ENCODE results near the gene CRNN.

The CRNN gene

DNA sequence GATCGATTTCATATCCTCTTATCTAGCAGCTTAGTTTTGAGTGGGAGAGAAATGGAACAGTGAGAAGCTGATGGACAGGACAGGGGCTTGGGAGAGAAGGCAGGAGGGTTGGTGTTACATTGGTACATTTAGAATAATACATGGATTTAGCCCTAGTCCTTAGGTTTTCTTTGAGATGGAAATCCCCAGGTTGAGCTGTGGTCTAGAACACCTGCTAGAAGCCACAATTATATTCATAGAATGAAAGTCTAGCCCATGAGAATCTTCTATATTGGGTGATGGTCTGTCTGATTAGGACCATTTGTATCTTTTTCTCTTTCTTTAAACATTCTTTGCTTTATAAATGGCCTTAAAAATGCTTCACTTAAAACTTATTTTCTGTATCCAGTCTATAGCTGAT, 19.9 kb downstream of the CRNN start:
- no peak for ATAC-seq
- no peaks in the 10 kb centered on the region for H3K36me3 Mint-ChIP-seq
- no peak for DNase-seq (ENCODE audit: low spot score in 2 of 2)
- H3K4me1 Mint-ChIP-seq: peaks cover 36% of the 10 kb centered on the region
- no peak overlapping the region for H3K4me3 Mint-ChIP-seq
- no peaks in the 10 kb centered on the region for H3K9me3 Mint-ChIP-seq
- no peak overlapping the region for H3K27ac Mint-ChIP-seq

DNA sequence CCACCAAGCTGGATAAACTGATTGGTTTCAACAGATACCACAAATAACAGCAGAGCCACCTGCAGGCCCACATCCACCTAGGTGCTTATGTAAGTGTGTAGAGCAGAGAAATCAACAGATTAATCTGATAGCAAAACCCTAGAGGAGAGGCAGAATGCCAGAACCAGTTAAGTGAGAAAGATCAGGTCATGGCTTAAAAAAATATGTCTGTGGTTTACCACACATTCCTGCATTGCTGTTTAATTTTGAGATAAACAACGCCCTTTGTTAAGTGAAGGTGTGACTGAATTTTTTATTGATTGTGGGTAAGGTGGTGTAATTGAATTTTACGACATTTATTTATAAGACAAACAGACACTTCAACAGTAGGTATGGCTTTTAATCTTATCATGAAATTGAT, 21.2 kb downstream of the CRNN start:
- no peak for DNase-seq (ENCODE audit: low spot score in 2 of 2)
- Mint-ChIP-seq H3K4me1 (peaks cover 31% of the 10 kb centered on the region), H3K36me3 (no peaks in the 10 kb centered on the region), H3K4me3 (no peak overlapping the region), H3K9me3 (no peaks in the 10 kb centered on the region), H3K27ac (no peak overlapping the region)
- ATAC-seq: no peak

DNA sequence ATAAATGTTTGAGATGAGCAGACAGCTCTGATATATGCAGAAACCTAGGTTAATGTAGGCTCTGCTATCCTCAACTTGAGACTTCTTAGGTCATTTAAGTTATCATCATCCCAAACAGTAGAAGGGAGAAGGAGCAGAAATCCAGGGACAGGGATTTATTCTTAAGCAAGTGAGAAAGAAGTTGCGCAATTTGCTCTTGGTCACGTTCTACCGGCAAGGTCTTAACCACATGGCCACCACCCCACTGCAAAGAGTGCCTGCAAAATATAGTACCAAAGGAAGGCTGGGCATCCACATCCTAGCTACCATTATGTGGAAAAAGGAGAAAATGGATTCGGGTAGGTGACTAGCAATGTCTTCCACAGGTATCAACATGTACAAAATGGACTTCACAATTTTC, 25.2 kb downstream of the CRNN start:
- ATAC-seq: no peak

GRCh38 chr1:152386940-152387339, 27.1 kb downstream of the CRNN start:
- no peak for ATAC-seq
- no peak for DNase-seq (ENCODE audit: low spot score in 2 of 2)
- Mint-ChIP-seq H3K4me3 (no peak overlapping the region), H3K4me1 (peaks cover under 1% of the 10 kb centered on the region), H3K27ac (no peak overlapping the region), H3K36me3 (no peaks in the 10 kb centered on the region), H3K9me3 (no peaks in the 10 kb centered on the region)

More for the DNA sequence above, 25.2 kb downstream of the CRNN start:
- DNase-seq (ENCODE audit: low spot score in 2 of 2): no peak
- no peaks in the 10 kb centered on the region for H3K9me3 Mint-ChIP-seq
- peaks cover 18% of the 10 kb centered on the region for H3K4me1 Mint-ChIP-seq
- no peak overlapping the region for H3K27ac Mint-ChIP-seq
- no peaks in the 10 kb centered on the region for H3K36me3 Mint-ChIP-seq
- H3K4me3 Mint-ChIP-seq: no peak overlapping the region

GRCh38 chr1:152380932-152381331, 33.1 kb downstream of the CRNN start:
- no peak for ATAC-seq
- H3K36me3 Mint-ChIP-seq: no peaks in the 10 kb centered on the region
- H3K4me3 Mint-ChIP-seq: no peak overlapping the region
- no peak overlapping the region for H3K27ac Mint-ChIP-seq
- no peak for DNase-seq (ENCODE audit: low spot score in 2 of 2)
- no peaks in the 10 kb centered on the region for H3K9me3 Mint-ChIP-seq
- no peaks in the 10 kb centered on the region for H3K4me1 Mint-ChIP-seq

- Mint-ChIP-seq H3K4me1 (no peaks in the 10 kb centered on the region), H3K4me3 (no peak overlapping the region), H3K36me3 (no peaks in the 10 kb centered on the region), H3K9me3 (peaks cover 2% of the 10 kb centered on the region), H3K27ac (no peak overlapping the region)
- no peak for DNase-seq (ENCODE audit: low spot score in 2 of 2)
- ATAC-seq: no peak
Observed at GRCh38 chr1:152374451-152374850, 39.6 kb downstream of the CRNN start.

GRCh38 chr1:152372672-152373071, 41.4 kb downstream of the CRNN start:
- H3K36me3 Mint-ChIP-seq: no peaks in the 10 kb centered on the region
- H3K4me1 Mint-ChIP-seq: no peaks in the 10 kb centered on the region
- H3K4me3 Mint-ChIP-seq: no peak overlapping the region
- peaks cover 6% of the 10 kb centered on the region for H3K9me3 Mint-ChIP-seq
- DNase-seq (ENCODE audit: low spot score in 2 of 2) (no peak), ATAC-seq (no peak)
- H3K27ac Mint-ChIP-seq: no peak overlapping the region

GRCh38 chr1:152367436-152367835, 46.6 kb downstream of the CRNN start:
- ATAC-seq: no peak
- no peaks in the 10 kb centered on the region for H3K4me1 Mint-ChIP-seq
- H3K9me3 Mint-ChIP-seq: peaks cover 6% of the 10 kb centered on the region
- H3K4me3 Mint-ChIP-seq: no peak overlapping the region
- DNase-seq (ENCODE audit: low spot score in 2 of 2): no peak
- H3K27ac Mint-ChIP-seq: no peak overlapping the region
- no peaks in the 10 kb centered on the region for H3K36me3 Mint-ChIP-seq

DNA sequence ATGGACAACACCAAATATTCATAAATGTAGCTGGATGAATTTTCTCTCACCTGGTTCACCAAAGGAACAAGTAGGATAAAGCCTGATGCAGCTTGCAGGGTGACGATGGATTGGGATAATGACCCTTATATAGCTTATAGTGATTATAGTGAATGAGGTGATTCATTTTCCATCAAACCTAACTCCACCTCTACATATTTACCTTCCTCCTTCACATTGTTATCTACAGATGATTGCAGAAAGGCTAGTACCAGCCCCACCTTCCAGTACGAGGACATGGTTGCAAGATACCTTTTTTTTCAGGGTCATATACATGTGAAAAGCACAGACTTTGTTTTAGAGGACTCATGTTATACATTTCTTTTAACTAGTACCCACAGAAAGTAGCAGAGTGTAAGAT, 54.2 kb downstream of the CRNN start, which contains the start of gene FLG2:
FLG2 (minus strand) TSS at position 101 of the 400 bp plus-strand sequence. CDS start 1,122 bp downstream, outside the sequence.
- Mint-ChIP-seq H3K36me3 (no peaks in the 10 kb centered on the region), H3K27ac (no peak within 1 kb of the TSS), H3K9me3 (peaks cover 2% of the 10 kb centered on the region)

More for the DNA sequence above, 54.2 kb downstream of the CRNN start, which contains the start of gene FLG2:
- DNase-seq (ENCODE audit: low spot score in 2 of 2) (no peak), ATAC-seq (no peak)
- H3K4me3 Mint-ChIP-seq: no peak within 1 kb of the TSS
- H3K4me1 Mint-ChIP-seq: no peaks in the 10 kb centered on the region
